Neural progenitor cell (in vitro differentiated cells): ENCODE measurements around the gene PROX2. TPM values are rescaled to one million over a fixed set of nuclear protein-coding genes. Genes with fewer than 3 reads are reported as not detected.
A peak's percentile ranks its signal among the peaks of the same experiment; 100 is the strongest.

Experiments used
- DNase-seq: peaks from one replicate; pipeline ENCODE4 v3.0.0-alpha.2; 2016; ENCODE audit warnings: low spot score
- H2AFZ ChIP-seq: fragments of 200-600 bp; sonication (generic); replicated peaks from 2 replicates; pipeline ENCODE4 v1.6.1; 2016; ENCODE audit warnings: antibody characterized with exemption
- H3F3A ChIP-seq: fragments of 200-600 bp; sonication (generic); 2 replicates; pipeline ENCODE4 v1.6.1; 2016; ENCODE audit warnings: antibody characterized with exemption, low read depth
- H3K27ac ChIP-seq: fragments of 200-600 bp; sonication (generic); 2 replicates; pipeline ENCODE4 v1.5.1; 2016; ENCODE audit warnings: mild to moderate bottlenecking
- H3K27me3 ChIP-seq: fragments of 200-600 bp; sonication (generic); 2 replicates; pipeline ENCODE4 v1.6.1; 2016; ENCODE audit warnings: mild to moderate bottlenecking, moderate library complexity
- H3K36me3 ChIP-seq: fragments of 200-600 bp; sonication (generic); 2 replicates; pipeline ENCODE4 v1.5.1; 2016
- H3K4me1 ChIP-seq: fragments of 200-600 bp; sonication (generic); 2 replicates; pipeline ENCODE4 v1.6.1; 2016; ENCODE audit warnings: mixed run types
- H3K4me2 ChIP-seq: fragments of 200-600 bp; sonication (generic); 2 replicates; pipeline ENCODE4 v1.6.1; 2016
- H3K4me3 ChIP-seq: fragments of 200-600 bp; sonication (generic); 2 replicates; pipeline ENCODE4 v1.5.1; 2016
- H3K79me2 ChIP-seq: fragments of 200-600 bp; sonication (generic); 2 replicates; pipeline ENCODE4 v1.6.1; 2016; ENCODE audit warnings: low read depth
- H3K9ac ChIP-seq: fragments of 200-600 bp; sonication (generic); 2 replicates; pipeline ENCODE4 v1.6.1; 2016
- H3K9me3 ChIP-seq: fragments of 200-600 bp; sonication (generic); 2 replicates; pipeline ENCODE4 v1.5.1; 2016; ENCODE audit warnings: low read depth
- H4K20me1 ChIP-seq: fragments of 200-600 bp; sonication (generic); 2 replicates; pipeline ENCODE4 v1.6.1; 2016; ENCODE audit warnings: low read depth
- H3K27ac Mint-ChIP-seq: 3 replicates; pipeline ENCODE4 v1.8.0; 2021; ENCODE audit warnings: mixed read lengths
- H3K27me3 Mint-ChIP-seq: 2 replicates; pipeline ENCODE4 v1.8.0; 2022; ENCODE audit warnings: low read depth, mild to moderate bottlenecking, inconsistent platforms, moderate library complexity, mixed read lengths; ENCODE audit not compliant: insufficient read depth
- H3K36me3 Mint-ChIP-seq: 3 replicates; pipeline ENCODE4 v1.8.0; 2021; ENCODE audit warnings: mixed read lengths
- H3K4me1 Mint-ChIP-seq: 3 replicates; pipeline ENCODE4 v1.8.0; 2021; ENCODE audit warnings: mixed read lengths
- H3K4me3 Mint-ChIP-seq: 3 replicates; pipeline ENCODE4 v1.8.0; 2021; ENCODE audit warnings: mild to moderate bottlenecking, moderate library complexity, mixed read lengths
- H3K9me3 Mint-ChIP-seq: 3 replicates; pipeline ENCODE4 v1.8.0; 2020; ENCODE audit warnings: mixed read lengths
- EZH2 ChIP-seq: fragments of 200-600 bp; sonication (generic); IDR thresholded peaks from 2 replicates; pipeline ENCODE4 v1.6.1; 2017; ENCODE audit warnings: antibody characterized with exemption, mild to moderate bottlenecking, moderate library complexity
- EZH2phosphoT487 ChIP-seq: fragments of 200-600 bp; sonication (generic); IDR thresholded peaks from 2 replicates; pipeline ENCODE4 v1.6.1; 2017; ENCODE audit warnings: antibody characterized with exemption
- total RNA-seq: library from RNA; depleted of rRNA; stranded (reverse); fragments of >200 nt; gene quantifications from 2 replicates; pipeline ENCODE4 v1.2.3, GENCODE V29; 2015; ENCODE audit warnings: low replicate concordance
- TF ChIP-seq, protein P1 (sequence below): fragments of 200-600 bp; sonication (generic); IDR thresholded peaks from 2 replicates; pipeline ENCODE4 v1.5.1; 2017; ENCODE audit warnings: antibody characterized with exemption, mild to moderate bottlenecking

PROX2 gene
- total RNA-seq, 1 donor from 2014 or later, result not detected

DNA sequence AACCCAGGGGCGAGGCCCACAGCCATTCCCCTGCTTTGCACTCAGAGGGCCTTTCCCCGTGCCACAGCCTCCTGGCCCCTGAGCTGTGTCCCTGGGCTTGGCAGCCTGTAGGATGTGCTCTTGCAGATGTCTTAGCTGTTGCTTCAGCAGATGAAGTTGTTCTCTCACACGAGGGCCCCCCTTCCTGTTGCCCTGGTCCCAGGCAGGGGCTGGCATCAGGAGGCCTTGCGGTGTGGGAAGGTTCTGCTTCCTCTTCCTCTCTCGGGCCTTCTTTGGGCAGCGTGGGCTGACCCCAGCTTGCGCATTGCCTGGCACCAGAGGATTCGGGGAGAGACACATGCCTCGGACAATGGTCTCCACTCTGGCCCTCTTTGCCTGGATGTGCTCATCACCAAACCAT is 12.7 kb downstream of the PROX2 start:
- Histone ChIP-seq H3K27me3 (no peaks in the 10 kb centered on the region), H3K27ac (no peak overlapping the region), H3F3A (no peaks in the 10 kb centered on the region), H3K9me3 (no peaks in the 10 kb centered on the region), H4K20me1 (no peaks in the 10 kb centered on the region), H3K4me1 (no peaks in the 10 kb centered on the region), H3K9ac (no peak overlapping the region), H3K79me2 (no peaks in the 10 kb centered on the region), H2AFZ (no peak overlapping the region), H3K4me3 (no peak overlapping the region), H3K36me3 (no peaks in the 10 kb centered on the region), H3K4me2 (no peak overlapping the region)
- H3K27ac Mint-ChIP-seq, result peak overlapping the region; percentile 76
- no peaks in the 10 kb centered on the region for H3K9me3 Mint-ChIP-seq
- no peak for DNase-seq
- TF ChIP-seq EZH2phosphoT487, result no peak
- H3K36me3 Mint-ChIP-seq, result no peaks in the 10 kb centered on the region
- H3K4me3 Mint-ChIP-seq, result no peak overlapping the region
- peaks cover 7% of the 10 kb centered on the region for H3K27me3 Mint-ChIP-seq
- no peaks in the 10 kb centered on the region for H3K4me1 Mint-ChIP-seq

DNA sequence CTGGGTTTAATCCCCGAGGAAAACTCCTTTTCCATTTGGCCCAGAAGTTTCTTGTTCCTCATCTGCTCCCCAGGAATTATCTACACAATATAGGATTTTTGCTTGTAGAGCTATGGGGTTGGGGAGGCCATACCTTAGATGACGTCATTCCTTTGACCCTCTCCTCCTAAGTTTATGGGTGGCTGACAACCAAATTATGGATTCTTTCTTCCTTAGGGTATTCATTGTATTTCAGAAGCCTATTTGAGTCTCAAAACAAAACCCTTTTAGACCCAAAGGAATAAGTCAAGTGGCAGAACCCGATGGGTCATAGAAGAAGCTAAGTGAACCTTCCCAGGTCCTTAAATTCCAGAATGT is 14.2 kb downstream of the PROX2 start:
- no peak for DNase-seq
- H3K36me3 Mint-ChIP-seq, result no peaks in the 10 kb centered on the region
- no peak overlapping the region for H3K9ac ChIP-seq

DNA sequence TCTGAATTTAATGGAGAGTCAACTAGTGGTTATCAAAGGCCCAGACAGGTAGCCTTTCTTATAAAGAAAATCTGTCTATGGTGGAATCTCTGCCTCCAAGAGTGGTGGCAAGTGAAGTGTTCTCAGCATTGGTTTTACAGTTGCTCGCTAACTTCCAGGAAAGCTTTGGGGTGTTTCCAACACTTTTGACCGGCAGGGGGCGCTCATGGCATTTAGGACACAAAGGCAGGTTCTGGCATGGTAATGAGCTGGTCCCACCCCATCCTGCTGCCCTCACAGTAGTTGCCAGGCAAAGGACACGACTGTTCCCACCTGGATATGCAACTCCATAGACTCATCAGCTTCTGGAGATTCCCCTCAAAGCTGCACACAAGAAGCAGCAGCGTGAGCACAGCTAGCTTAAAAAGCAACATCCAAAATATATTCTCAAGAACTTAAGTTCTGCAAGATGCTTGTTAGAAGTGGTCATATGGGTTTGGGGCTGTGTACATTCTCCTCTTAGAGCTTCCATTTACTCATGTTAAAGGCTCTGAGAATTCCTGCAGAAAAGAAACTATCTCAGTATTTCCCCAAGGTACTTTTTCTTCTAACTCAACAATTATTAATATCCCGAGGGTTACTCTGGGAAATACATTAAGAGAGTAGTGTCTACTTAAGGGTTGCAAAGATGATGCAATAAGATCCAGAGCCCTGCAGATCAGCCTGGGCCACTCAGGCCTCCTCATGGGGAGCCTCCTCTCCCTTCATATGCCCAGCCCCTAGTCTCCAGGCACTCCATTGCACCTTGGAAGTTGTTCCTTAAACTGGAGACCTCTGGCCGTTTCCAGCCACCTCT is 14.8 kb downstream of the PROX2 start:
- Histone ChIP-seq H2AFZ (no peak overlapping the region), H3K27ac (no peak overlapping the region), H3F3A (no peaks in the 10 kb centered on the region), H3K9ac (no peak overlapping the region), H3K36me3 (no peaks in the 10 kb centered on the region), H3K4me3 (no peak overlapping the region), H3K4me1 (no peaks in the 10 kb centered on the region), H3K4me2 (no peak overlapping the region), H3K27me3 (no peaks in the 10 kb centered on the region), H3K9me3 (no peaks in the 10 kb centered on the region), H3K79me2 (no peaks in the 10 kb centered on the region), H4K20me1 (no peaks in the 10 kb centered on the region)
- peak; percentile 93 for DNase-seq
- TF ChIP-seq, protein P1, sequence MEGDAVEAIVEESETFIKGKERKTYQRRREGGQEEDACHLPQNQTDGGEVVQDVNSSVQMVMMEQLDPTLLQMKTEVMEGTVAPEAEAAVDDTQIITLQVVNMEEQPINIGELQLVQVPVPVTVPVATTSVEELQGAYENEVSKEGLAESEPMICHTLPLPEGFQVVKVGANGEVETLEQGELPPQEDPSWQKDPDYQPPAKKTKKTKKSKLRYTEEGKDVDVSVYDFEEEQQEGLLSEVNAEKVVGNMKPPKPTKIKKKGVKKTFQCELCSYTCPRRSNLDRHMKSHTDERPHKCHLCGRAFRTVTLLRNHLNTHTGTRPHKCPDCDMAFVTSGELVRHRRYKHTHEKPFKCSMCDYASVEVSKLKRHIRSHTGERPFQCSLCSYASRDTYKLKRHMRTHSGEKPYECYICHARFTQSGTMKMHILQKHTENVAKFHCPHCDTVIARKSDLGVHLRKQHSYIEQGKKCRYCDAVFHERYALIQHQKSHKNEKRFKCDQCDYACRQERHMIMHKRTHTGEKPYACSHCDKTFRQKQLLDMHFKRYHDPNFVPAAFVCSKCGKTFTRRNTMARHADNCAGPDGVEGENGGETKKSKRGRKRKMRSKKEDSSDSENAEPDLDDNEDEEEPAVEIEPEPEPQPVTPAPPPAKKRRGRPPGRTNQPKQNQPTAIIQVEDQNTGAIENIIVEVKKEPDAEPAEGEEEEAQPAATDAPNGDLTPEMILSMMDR, result peak; percentile 91
- TF ChIP-seq EZH2, result no peak
- no peak overlapping the region for H3K4me3 Mint-ChIP-seq
- peaks cover 2% of the 10 kb centered on the region for H3K4me1 Mint-ChIP-seq
- no peaks in the 10 kb centered on the region for H3K36me3 Mint-ChIP-seq
- H3K9me3 Mint-ChIP-seq, result no peaks in the 10 kb centered on the region
- peaks cover 2% of the 10 kb centered on the region for H3K27me3 Mint-ChIP-seq
- no peak overlapping the region for H3K27ac Mint-ChIP-seq

More for the DNA sequence above, 14.2 kb downstream of the PROX2 start:
- TF ChIP-seq EZH2 (no peak), EZH2phosphoT487 (no peak)
- no peak overlapping the region for H2AFZ ChIP-seq
- H3K4me2 ChIP-seq, result no peak overlapping the region
- peaks cover 2% of the 10 kb centered on the region for H3K4me1 Mint-ChIP-seq
- no peaks in the 10 kb centered on the region for H3K36me3 ChIP-seq
- no peaks in the 10 kb centered on the region for H3K79me2 ChIP-seq
- H3K27me3 ChIP-seq, result no peaks in the 10 kb centered on the region
- H3K27ac Mint-ChIP-seq, result no peak overlapping the region
- H3K9me3 ChIP-seq, result no peaks in the 10 kb centered on the region
- no peak overlapping the region for H3K4me3 Mint-ChIP-seq
- no peak overlapping the region for H3K4me3 ChIP-seq
- H3K4me1 ChIP-seq, result no peaks in the 10 kb centered on the region
- H3K27me3 Mint-ChIP-seq, result peaks cover 4% of the 10 kb centered on the region
- no peaks in the 10 kb centered on the region for H3K9me3 Mint-ChIP-seq
- H4K20me1 ChIP-seq, result no peaks in the 10 kb centered on the region
- H3F3A ChIP-seq, result no peaks in the 10 kb centered on the region
- H3K27ac ChIP-seq, result no peak overlapping the region

DNA sequence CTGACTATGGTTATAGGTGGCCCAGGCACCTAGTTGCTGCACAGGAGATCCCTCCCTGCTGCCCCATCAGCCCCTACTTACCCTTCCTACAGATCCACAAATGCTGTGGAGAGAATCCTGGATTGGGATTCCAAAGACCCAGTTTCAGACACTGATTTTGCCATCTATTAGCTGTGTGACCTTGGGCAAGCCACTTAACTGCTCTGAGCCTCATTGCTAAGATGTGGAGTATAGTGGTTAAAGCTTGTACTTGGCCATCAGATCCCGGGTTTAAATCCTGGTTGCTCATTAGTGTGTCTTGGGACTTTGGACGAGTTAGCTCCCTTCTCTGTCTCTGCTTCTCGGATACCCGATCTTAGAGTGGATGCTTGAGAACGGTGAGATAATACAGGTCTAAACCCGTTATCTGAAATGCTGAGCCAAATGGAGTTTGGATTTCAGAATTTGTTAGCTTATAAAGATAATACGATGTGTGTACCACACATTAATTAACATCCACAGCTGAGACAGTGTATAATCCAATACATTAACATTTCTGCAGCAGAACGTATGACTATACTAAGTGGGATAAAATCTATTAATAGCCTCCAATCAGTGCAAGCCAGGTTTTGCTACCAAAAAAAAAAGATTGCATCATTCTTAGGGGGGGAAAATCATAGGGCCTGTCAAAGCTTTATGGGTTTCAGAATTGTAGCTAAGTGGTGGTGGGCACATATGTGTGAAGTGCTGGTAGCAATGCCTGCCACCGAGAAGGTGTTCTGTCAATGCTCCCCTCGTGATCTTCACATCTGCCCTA is 16.0 kb downstream of the PROX2 start:
- Histone ChIP-seq H3K79me2 (no peaks in the 10 kb centered on the region), H3K9me3 (no peaks in the 10 kb centered on the region), H3K4me2 (no peak overlapping the region), H2AFZ (no peak overlapping the region), H3F3A (no peaks in the 10 kb centered on the region), H3K4me3 (no peak overlapping the region), H3K27ac (no peak overlapping the region), H3K36me3 (no peaks in the 10 kb centered on the region), H3K9ac (no peak overlapping the region), H3K27me3 (no peaks in the 10 kb centered on the region), H3K4me1 (no peaks in the 10 kb centered on the region), H4K20me1 (no peaks in the 10 kb centered on the region)
- no peak overlapping the region for H3K27ac Mint-ChIP-seq
- H3K36me3 Mint-ChIP-seq, result no peaks in the 10 kb centered on the region
- TF ChIP-seq, protein P1, result no peak
- TF ChIP-seq EZH2 (no peak), EZH2phosphoT487 (no peak)
- DNase-seq, result no peak
- H3K4me3 Mint-ChIP-seq, result no peak overlapping the region
- H3K4me1 Mint-ChIP-seq, result peaks cover 2% of the 10 kb centered on the region
- no peaks in the 10 kb centered on the region for H3K9me3 Mint-ChIP-seq
- peaks cover 4% of the 10 kb centered on the region for H3K27me3 Mint-ChIP-seq
